Femur (tissue), 1 donor: ENCODE results near the gene FAM240A.
"Not testable (repeated sequence)": the region's sequence is repeated elsewhere in the genome, so short reads cannot be mapped to it uniquely, and the experiment has no call there.

Experiments used
- DNase-seq: peaks from one replicate; pipeline ENCODE4 v3.0.0-alpha.2; 2017

Gene FAM240A

DNA sequence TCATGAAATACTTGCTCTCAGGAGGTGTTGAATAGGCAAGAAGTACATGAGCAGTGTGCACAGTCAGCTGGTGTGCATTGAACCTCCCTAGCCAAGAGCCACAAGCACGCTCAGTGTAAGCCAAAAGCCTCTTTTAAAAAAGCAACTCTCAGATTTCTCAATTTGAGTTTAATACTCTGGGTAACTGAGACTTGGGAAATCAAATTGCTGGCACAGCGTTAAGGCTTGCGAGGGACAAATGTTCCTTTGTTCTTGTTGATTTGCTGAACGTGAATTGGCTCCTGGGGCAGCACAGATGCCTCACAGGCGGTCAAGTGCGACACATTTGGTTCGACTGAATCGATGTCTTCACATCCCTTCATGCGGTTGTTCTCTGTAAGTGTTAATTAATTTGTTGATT, at the start of gene FAM240A:
FAM240A (plus strand) TSS at position 202 of the 400 bp plus-strand sequence; CDS start at position 361, 159 bp downstream.
- peak; percentile 56 for DNase-seq

DNA sequence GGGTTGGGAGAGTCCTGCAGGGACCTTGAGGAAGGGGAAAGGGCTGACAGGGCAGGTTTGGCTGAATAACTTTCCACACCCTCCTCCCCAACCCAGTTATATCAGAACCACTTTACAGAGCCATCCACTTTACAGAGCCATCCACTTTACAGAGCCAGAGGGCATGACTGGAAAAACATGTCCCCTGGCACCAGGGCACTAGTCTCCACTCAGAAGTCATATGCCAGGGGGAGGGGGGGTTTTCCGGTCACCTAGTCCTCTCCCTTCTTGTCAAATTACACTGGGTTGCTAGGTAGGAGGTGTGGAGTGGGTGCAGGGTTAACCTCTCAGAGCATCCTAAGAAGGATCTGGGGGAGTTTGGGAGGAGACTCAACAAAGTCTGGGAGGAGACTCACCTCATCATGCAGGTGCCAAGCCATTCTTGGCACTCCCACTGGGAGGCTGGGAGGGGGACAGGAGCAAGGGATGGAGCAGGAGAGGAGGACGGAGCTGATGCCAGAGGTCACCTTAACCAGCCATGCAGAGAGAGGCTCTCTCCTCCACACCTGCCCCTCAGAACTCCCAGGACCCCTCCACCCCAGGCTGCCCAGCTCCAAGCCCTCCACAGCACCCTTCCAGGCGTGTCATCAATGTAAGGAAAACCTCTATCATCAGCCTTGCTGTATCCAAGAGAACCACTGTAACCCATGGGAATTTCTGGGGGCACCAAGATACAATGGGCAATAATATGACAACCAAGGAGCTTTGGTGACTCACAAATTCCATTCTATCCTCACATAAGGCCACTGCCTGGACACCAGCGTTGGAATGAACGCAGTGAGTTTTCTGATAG, 47.9 kb upstream of the FAM240A start:
- DNase-seq = no peak

DNA sequence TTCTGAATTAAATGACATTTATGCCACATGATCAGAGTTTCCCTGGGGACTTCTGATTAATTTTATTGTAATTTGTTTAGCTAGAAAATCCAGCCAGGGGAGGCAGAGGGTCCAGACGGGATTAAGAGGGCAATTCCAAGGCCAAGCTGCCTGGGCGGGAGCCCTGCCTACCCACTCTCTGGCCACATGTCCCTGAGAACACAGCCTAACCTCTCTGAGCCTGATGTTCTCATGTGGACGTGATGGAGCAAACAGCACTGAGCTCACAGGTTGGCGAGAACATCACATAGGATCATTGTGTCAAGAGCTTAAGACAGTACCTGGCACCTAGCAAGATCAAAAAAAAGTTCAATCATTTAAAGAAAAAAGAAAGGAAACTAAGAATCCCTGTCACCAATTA, 47.2 kb upstream of the FAM240A start:
- DNase-seq = no peak

DNA sequence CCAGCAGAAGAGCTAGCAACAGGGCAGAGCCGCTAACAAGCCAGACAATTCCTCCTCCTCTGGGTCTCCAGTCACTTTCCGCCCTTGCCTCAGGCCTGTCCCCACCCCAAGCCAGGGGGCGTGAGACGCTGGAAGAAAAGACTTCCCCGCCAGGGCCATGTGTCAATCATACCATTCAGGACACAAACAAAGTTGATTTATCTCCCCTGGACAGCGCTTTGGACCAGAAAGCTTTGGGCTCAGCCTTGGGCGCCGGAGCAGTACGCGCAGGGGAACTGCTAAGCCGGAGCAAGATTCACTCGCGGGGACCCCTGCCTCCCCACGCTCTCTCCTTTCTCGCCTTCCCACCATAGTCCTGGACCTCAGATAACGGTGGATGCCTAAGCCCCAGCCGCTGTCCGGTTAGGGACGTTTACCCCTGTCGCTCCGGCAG, 46.7 kb upstream of the FAM240A start:
- DNase-seq = peak; percentile 38

DNA sequence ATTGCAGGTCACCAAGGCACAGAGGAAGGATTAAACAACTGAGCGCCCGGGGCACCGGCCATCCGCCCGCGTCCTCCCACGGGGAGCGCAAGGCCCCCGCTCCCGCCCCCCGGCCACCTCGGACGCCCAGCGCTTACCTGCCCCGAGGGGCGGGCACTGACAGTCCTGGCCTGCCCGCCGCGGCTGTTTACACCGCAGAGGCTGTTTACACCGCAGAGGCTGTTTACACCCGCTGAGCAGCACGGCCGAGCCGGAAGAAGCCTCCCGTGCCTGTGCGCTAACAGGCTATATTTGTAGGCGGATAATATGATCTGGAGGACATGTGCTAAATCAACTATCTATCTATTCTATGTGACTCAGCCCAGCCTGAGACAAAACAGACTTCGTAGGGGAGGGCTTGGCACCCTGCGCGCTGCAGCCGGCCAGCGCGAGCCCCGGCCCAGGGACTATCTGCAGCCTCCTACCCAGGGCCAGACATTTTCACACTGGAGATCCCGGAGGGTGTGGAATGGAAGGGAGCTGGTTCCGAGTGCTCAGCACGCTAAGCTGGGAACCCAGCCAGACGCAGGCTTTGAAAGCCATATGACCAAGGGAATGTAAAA, 46.2 kb upstream of the FAM240A start, which contains the start of gene LRRC2:
LRRC2 (minus strand) TSS at position 263 of the 602 bp plus-strand sequence. CDS start 14,711 bp downstream, outside the sequence.
- peak; percentile 76 for DNase-seq

DNA sequence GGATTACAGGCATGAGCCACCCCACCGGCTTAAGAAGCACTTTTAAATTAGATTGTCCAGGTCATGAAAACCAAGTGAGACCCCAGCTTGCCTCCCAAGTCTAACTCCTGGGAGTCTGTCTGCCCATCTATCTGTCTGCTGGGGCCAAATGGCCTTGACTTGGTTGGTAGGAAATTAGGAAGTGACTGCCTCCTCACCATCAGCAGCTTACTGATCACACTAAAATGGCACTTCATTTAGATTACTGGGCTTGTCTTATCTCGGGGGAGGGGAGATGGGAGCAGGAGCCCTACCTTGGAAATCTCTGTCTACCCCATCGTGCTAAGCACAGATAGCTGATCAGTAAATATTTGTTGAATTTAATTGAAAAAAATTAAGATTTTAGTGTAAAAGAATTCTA, 40.6 kb upstream of the FAM240A start:
- no peak for DNase-seq

DNA sequence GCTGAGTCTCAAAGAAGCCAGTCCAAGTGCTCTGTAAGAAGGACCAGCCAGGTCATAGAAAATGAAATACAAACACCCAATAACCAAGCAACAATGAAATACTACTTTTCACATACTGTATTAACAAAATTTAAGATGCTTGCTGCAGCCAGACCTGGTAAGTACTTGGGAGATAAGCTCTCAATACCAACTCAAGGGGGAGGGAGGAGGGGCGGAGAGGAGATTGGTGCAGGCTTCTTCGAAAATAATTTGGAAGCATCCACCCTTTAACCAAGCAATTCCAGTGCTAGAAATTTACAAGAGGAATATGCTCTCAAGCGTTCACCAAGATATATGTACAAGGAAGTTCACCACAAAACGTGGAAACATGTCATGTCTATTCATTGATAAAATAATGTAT, 38.6 kb upstream of the FAM240A start:
- DNase-seq = no peak

DNA sequence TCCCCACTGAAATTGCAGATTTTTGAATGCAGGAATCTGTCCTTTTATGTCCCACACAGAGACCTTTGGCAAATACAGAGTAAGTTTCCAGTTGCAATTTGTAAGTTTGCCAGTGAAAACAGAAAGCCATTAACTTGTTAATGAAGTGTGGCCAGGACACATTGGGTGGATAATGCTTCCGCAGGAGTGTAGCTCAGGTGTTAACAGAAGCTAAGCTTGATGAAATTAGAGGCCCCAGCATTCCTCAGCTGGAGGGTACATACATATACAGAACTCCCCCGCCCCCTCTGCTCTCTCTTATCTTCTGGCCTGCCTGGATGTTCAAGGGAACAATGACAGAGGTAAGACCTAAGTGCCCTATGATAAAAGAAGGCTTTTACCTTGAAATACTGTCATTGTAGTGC, 38.1 kb upstream of the FAM240A start:
- no peak for DNase-seq

DNA sequence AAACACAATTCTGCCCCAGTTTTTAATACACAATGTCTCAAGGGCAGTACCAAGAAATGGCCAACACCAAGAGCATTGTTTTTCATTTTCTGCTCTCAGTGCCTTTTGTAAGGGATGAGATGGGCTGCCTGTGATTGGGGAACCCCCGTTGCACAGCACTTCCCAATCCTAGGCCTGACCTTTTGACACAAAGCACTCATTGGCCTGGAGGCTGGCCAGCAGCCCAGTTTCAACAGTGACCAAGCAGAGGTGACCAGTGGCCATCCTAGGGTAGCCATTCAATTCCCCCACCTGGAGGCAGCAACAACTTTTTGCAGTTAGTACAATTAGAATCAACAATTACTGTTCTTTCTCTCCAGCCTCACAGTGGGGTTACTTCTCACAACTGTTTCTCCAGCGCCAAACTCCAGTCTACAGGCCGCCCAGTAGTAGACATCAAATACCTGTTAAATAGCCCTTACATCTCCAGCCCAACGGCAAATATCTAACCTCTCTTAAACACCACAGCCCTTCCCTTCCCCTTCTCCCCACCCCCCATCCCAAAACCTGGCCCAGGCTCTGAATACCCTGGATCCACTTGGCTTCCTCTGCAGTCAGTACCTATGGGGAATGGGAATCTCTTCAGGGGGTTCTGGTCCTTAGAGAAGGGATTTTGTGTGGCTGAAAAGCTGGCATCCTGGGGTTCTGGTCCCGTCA, 37.3 kb upstream of the FAM240A start:
- no peak for DNase-seq

DNA sequence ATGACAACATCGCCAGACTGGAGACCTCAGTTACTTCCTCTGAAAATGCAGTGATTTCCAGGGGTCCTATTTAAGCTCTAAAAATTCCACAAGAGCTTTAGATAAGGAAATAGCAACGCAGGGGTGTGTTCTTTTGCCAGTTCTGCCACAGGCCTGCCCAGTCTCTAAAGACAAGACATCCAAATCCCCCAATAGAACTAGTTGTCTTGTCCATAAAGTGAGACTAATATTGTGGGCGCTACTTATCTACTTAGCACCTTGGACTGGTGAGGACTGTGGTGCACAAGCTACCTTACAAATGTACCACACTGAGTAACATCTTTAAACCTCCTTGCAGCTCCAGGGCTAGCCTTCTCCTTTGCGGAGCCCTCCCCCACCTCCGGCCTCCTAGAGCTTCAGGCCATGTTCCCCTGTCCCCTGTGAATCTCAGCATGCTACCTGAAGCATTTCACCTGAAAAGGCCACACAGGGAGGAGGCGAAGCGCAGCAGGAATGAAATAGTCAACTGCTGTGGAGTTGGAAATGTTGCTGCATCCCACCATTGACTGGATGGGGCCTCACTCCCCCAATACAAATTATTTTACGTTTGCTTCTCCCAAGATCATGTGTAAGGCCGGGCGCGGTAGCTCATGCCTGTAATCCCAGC, 36.6 kb upstream of the FAM240A start:
- no peak for DNase-seq

DNA sequence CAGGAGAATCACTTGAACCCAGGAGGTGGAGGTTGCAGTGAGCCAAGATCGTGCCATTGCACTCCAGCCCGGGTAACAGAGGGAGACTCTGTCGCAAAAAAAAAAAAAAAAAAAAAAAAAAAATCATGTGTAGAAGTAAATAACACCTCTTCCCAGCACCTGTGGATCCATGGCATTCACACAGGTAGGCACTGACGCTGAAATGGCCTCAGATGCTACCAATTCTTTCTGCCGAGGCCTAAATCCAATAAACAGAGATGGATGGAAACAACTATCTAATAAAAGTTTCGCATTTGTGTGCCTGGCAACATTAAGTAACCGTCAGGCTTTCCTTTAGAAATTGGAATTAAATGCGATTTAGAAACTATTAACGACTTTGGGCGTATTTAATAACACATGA, 35.9 kb upstream of the FAM240A start:
- DNase-seq = no peak

DNA sequence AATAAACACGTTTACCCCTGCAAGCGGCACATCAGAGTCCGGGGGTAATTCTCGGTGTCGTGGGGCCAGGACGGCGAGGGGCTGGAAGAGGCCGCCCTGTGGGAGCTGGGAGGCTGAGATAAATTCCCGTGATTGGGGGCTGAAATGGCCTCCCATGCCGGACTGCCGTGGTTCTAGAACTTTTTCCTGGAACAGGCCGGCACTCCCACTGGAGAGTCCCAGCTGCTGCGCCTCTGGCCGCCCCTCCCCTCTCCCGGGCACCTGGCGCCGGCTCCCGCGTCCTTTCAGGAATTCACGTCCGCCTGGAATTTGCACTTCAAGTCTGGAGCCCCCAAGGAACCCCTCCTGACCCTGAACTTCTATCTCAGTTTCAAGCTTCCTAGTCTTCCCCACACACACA, 35.4 kb upstream of the FAM240A start:
- DNase-seq = no peak

DNA sequence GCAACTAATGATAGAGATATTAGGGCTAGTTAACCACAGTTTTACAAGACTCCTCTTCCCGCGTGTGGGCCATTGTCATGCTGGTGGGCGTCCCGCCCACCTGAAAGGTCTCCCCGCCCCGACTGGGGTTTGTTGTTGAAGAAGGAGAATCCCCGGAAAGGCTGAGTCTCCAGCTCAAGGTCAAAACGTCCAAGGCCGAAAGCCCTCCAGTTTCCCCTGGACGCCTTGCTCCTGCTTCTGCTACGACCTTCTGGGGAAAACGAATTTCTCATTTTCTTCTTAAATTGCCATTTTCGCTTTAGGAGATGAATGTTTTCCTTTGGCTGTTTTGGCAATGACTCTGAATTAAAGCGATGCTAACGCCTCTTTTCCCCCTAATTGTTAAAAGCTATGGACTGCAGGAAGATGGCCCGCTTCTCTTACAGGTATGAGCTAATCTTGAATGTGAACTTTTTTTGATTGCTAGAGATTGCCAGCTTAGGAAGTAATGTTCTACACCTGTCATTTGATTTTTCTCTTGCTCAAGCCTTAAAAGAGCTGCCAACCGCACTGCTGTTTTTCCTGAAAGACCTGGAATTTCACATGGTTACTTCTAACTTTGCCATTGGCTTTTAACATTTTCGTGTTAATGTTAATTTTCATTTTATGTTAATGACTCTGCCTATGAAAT, 34.6 kb upstream of the FAM240A start:
- not testable (repeated sequence) for DNase-seq

DNA sequence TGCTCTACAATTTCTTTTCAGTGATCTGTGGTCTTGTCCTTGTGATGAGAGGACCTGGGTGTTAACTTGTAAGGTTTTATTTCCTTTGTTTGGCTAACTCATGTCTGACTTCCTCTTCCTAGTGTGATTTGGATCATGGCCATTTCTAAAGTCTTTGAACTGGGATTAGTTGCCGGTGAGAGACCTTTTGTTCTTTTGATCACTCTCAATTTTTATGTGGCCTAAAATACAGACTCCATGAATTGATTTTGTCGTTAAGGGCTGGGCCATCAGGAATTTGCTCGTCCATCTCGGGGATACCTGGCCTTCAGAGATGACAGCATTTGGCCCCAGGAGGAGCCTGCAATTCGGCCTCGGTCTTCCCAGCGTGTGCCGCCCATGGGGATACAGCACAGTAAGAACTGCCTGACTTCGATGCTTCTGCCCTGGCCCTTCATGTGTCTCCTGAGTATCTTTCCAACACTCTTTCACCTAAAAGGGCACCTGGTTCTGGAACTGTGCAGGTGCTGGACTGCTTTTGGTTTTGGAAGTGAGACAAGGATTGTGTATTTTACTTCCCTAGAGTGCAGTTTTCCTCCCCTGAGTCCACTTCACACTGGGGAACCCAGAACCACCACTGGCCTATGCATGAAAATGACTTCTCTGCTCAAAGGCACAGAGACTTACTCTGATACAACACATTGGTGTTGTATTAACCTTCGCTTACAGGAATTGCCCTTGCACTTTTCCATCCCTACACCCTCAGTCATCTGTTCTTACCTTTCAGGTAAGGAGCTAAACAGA, 33.2 kb upstream of the FAM240A start:
- DNase-seq = no peak

DNA sequence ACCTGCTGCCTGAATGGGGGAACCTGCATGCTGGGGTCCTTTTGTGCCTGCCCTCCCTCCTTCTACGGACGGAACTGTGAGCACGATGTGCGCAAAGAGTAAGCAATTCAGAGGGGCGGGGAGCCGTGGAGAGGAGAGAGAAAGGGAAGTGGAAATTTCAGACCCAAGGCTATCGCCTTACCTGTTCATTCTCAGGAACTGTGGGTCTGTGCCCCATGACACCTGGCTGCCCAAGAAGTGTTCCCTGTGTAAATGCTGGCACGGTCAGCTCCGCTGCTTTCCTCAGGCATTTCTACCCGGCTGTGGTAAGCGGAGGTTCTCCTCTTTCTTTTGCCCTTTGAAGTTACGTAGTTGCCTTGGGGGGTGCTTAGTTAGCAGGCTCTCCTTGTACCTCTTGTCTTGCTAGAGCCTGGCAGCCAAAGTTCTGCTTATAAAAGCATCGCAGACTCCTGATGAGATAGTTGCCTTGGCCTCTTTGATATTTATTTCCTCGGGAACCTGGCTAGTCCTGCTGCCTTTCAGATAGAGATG, 32.5 kb upstream of the FAM240A start:
- no peak for DNase-seq

DNA sequence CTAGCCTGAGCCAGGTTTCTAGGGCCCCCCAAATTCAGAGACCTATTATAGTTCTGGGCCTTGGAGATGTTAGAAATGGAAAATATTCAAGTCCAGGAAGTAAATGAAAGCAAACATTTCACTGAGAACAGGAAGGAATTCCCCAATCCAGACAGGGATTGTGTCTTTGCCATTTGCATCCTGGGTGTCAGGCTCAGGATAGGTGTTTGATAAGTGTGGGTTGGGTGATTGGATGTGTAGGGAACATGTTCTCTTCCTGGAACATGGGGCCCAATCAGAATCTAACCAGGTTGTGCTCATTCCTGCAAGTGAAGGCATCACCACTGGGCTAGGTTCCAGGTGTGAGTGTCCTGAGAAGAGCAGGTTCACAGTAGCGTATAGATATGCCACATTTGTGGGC, 31.6 kb upstream of the FAM240A start:
- no peak for DNase-seq

DNA sequence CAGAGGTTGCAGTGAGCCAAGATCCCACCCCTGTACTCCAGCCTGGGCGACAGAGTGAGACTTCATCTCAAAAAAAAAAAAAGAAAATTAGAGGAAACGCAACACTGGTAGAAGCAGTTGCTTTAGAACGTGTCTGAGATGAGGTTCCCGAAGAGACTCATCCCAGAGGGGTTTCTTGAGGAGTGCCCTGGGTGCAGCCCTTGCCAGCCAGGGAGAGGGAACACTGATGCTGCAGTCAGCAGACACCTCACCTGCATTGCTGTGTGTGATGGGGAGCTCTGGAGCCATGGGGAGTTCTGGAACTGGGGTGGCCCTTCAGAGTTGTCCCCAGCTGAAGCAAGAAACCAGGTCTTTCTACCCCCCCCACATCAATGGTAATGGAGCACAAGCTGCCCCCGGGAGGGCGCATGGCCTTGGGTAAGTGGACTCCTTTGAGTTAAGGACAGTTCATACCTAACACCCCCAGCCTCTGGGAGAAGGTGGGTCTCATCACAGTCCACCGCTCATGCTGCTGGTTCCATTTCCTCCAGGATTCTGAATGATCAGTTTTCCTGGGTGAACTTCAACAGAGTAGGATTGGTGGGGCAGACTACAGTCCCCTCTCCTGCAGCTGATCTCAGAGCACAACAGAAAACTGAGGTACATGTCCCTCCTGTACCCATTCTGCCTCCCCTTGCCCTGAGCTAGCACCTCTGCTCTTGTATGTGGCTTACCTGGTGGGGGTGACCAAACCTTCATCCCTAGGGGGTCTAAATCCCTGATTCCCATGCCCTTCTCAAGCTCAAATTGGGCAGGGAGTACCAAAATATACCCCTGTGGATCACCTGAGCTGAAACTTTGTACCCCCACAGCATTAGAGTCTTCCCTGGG, 27.5 kb upstream of the FAM240A start:
- no peak for DNase-seq

DNA sequence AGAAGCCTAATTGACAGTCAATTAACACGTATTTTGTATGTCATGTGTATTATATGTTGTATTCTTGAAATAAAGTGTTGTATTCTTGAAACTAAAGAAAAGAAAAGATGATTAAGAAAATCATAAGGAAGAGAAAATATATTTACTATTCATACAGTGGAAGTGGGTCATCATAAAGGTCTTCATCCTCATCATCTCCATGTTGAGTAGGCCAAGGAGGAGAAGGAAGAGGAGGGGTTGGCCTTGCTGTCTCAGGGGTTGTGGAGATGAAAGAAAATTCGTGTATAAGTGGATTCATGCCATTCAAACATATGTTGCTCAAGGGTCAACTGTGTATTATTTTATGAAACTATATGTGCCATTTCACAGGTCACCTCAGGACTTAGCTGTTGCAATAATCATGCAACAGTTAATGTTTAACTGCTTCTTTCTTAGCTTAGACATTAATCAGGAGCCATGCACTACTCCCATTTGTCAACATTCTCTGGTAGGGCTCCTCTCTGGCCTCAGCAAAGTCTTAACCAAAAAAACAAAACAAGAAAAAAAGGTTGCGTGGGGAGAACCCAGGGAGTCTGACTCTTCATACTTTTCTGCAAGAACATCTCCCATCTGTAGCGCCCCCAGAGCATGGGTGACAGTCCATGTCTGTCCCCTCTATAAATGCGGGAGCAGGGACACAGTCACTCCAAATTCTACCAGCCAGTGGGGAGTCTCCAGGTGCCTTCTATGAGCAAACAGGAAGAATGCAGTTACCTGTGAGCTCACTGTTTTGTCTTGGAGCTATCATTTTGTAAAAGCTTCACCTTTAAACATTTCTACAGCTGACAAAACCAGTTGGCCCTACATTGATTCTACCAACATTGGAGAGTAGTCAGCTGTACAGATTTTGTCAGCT, 26.3 kb upstream of the FAM240A start:
- DNase-seq = no peak

DNA sequence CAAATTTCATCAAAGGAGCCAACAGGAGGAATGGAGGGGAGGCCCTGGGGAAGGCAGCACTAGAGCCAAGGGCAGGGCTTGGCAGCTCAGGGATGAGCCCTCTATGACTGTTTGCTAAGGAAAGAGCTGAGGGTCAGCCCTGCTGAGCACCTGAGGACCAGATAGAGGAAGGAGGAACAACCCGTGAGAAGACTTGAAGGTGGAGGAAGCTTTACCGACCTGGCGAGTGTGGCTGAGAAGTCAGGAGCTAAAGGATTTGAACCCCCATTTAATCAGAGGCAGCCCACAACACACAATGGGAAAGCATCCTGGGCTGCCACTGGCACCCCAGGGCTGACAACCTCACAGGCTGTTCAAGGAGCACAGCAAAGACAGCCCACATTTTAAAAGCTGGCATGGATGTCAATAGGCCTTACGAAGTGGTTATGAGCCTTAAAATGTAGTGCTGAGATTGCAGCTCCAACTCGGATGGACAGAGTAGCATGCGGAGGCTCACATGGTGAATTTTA, 25.5 kb upstream of the FAM240A start:
- no peak for DNase-seq
